H1 (cell line): ENCODE measurements around the gene FOXC2. TPM values are rescaled to one million over a fixed set of nuclear protein-coding genes. Genes with fewer than 3 reads are reported as not detected.
A peak's percentile ranks its signal among the peaks of the same experiment; 100 is the strongest.

Source experiments
- CTCF ChIA-PET: fragments of 300-600 bp; sonication (Branson Sonifier 250); formaldehyde crosslinking; loops from one replicate; lab custom pipeline; 2021; ENCODE audit not compliant: partially characterized antibody; lab: Charles Lee
- POLR2A ChIA-PET: fragments of 300-600 bp; sonication (Branson Sonifier 250); formaldehyde crosslinking; loops from one replicate; lab custom pipeline; 2021; ENCODE audit warnings: inconsistent platforms; ENCODE audit not compliant: partially characterized antibody; lab: Charles Lee
- DNase-seq, 2 experiments: peaks; one replicate each; pipeline versions ENCODE4 v3.0.0 to v3.0.0-alpha.2; 2010 to 2022; ENCODE audit warnings: low spot score in 2 of 2, low read depth in 1 of 2, mixed read lengths in 1 of 2
- FAIRE-seq: peaks from 2 replicates; lab custom pipeline; 2011; peaks lifted over from hg19 to GRCh38; lab: Jason Lieb, UNC
- H2AFZ ChIP-seq: 2 replicates; pipeline ENCODE4 v1.8.1; 2012; ENCODE audit warnings: low read length, inconsistent platforms
- H2AK5ac ChIP-seq: 2 replicates; pipeline ENCODE4 v1.6.1; 2013; ENCODE audit warnings: low read depth, low read length
- H2BK120ac ChIP-seq: replicated peaks from 2 replicates; pipeline ENCODE3; 2013; ENCODE audit warnings: low read depth, low read length, inconsistent platforms
- H2BK12ac ChIP-seq: 2 replicates; pipeline ENCODE4 v1.6.1; 2013; ENCODE audit warnings: low read depth, low read length
- H2BK15ac ChIP-seq: 2 replicates; pipeline ENCODE4 v1.6.1; 2013; ENCODE audit warnings: low read length
- H2BK20ac ChIP-seq: 2 replicates; pipeline ENCODE4 v1.6.1; 2013; ENCODE audit warnings: low read length
- H2BK5ac ChIP-seq: 2 replicates; pipeline ENCODE4 v1.6.1; 2013; ENCODE audit warnings: low read depth, low read length
- H3K14ac ChIP-seq: 2 replicates; pipeline ENCODE4 v1.6.1; 2013; ENCODE audit warnings: inconsistent platforms; ENCODE audit not compliant: insufficient read length
- H3K18ac ChIP-seq: 2 replicates; pipeline ENCODE4 v1.6.1; 2013; ENCODE audit warnings: low read length; ENCODE audit errors: extremely low read depth
- H3K23ac ChIP-seq: 2 replicates; pipeline ENCODE4 v1.6.1; 2013; ENCODE audit warnings: inconsistent platforms; ENCODE audit not compliant: insufficient read length
- H3K23me2 ChIP-seq: 2 replicates; pipeline ENCODE4 v1.6.1; 2013; ENCODE audit warnings: low read depth, low read length
- H3K27ac ChIP-seq: 2 replicates; pipeline ENCODE4 v1.6.1; 2011; ENCODE audit warnings: low read depth, low read length, inconsistent platforms
- H3K27me3 ChIP-seq, 4 experiments: replicated peaks in 1 of 4; 1 replicate in 1 of 4; 2 replicates in 3 of 4; pipeline versions ENCODE4 v1.6.1 to v1.8.1; 2011 to 2013; ENCODE audit warnings: low read length in 3 of 4, mild to moderate bottlenecking in 3 of 4, inconsistent platforms in 2 of 4, mixed read lengths in 2 of 4, moderate library complexity in 1 of 4; ENCODE audit not compliant: control insufficient read depth in 3 of 4, insufficient read depth in 3 of 4; ENCODE audit errors: extremely low read depth in 1 of 4
- H3K36me3 ChIP-seq, 4 experiments: 2 replicates each; pipeline versions ENCODE4 v1.6.1 to v1.8.1; 2011 to 2013; ENCODE audit warnings: mild to moderate bottlenecking in 4 of 4, low read length in 3 of 4, moderate library complexity in 2 of 4, control low read depth in 1 of 4, inconsistent platforms in 1 of 4; ENCODE audit not compliant: insufficient read depth in 4 of 4, control insufficient read depth in 2 of 4
- H3K4ac ChIP-seq: replicated peaks from 2 replicates; pipeline ENCODE3; 2013; ENCODE audit warnings: low read length, low read depth, mixed read lengths, inconsistent platforms; ENCODE audit not compliant: insufficient read length
- H3K4me1 ChIP-seq, 4 experiments: replicated peaks in 1 of 4; 1 replicate in 1 of 4; 2 replicates in 3 of 4; pipeline versions ENCODE4 v1.6.1 to v1.8.1; 2011 to 2013; ENCODE audit warnings: low read length in 3 of 4, inconsistent platforms in 2 of 4, mixed read lengths in 1 of 4; ENCODE audit not compliant: insufficient read depth in 4 of 4, control insufficient read depth in 3 of 4
- H3K4me2 ChIP-seq, 2 experiments: 2 replicates each; pipeline versions ENCODE4 v1.6.1 to v1.8.1; 2011 to 2013; ENCODE audit warnings: low read depth in 2 of 2, low read length in 2 of 2, control low read depth in 1 of 2, inconsistent platforms in 1 of 2, mild to moderate bottlenecking in 1 of 2; ENCODE audit not compliant: insufficient read depth in 1 of 2
- H3K4me3 ChIP-seq, 4 experiments: fragments of 200-600, 300-600 bp in 1 of 4; sonication (generic), shearing (Covaris generic), sonication (Bioruptor Twin) in 1 of 4; 2 replicates each; pipeline versions ENCODE4 v1.5.1 to v1.8.1; 2011 to 2016; ENCODE audit warnings: low read length in 4 of 4, low read depth in 3 of 4, control low read depth in 2 of 4, inconsistent platforms in 2 of 4, mild to moderate bottlenecking in 2 of 4, mixed read lengths in 1 of 4, moderate library complexity in 1 of 4; ENCODE audit not compliant: insufficient read depth in 2 of 4; ENCODE audit errors: extremely low read depth in 1 of 4
- H3K56ac ChIP-seq: replicated peaks from 2 replicates; pipeline ENCODE3; 2013; ENCODE audit warnings: low read depth, mild to moderate bottlenecking, mixed read lengths, low read length, inconsistent platforms; ENCODE audit not compliant: insufficient read length
- H3K79me1 ChIP-seq: 2 replicates; pipeline ENCODE4 v1.6.1; 2013; ENCODE audit warnings: low read depth, low read length, control low read depth
- H3K79me2 ChIP-seq, 2 experiments: 2 replicates each; pipeline versions ENCODE4 v1.6.1 to v1.8.1; 2012 to 2013; ENCODE audit warnings: low read length in 2 of 2, mild to moderate bottlenecking in 2 of 2, inconsistent platforms in 1 of 2; ENCODE audit not compliant: insufficient read depth in 2 of 2, control insufficient read depth in 1 of 2
- H3K9ac ChIP-seq, 4 experiments: replicated peaks in 1 of 4; 1 replicate in 1 of 4; 2 replicates in 3 of 4; pipeline versions ENCODE4 v1.6.1 to v1.8.1; 2011 to 2013; ENCODE audit warnings: low read depth in 3 of 4, low read length in 3 of 4, control low read depth in 2 of 4, mild to moderate bottlenecking in 2 of 4, moderate library complexity in 2 of 4, inconsistent platforms in 1 of 4; ENCODE audit errors: extremely low read depth in 1 of 4
- H3K9me3 ChIP-seq, 2 experiments: 2 replicates each; pipeline versions ENCODE4 v1.6.1 to v1.8.1; 2012 to 2013; ENCODE audit warnings: mild to moderate bottlenecking in 2 of 2, moderate library complexity in 2 of 2, control low read depth in 1 of 2, inconsistent platforms in 1 of 2, low read depth in 1 of 2, low read length in 1 of 2, mixed read lengths in 1 of 2; ENCODE audit not compliant: insufficient read depth in 2 of 2
- H4K20me1 ChIP-seq, 2 experiments: replicated peaks in 1 of 2; 2 replicates each; pipeline versions ENCODE3 to v1.8.1; 2011 to 2013; ENCODE audit warnings: inconsistent platforms in 2 of 2, low read length in 2 of 2, mild to moderate bottlenecking in 1 of 2; ENCODE audit not compliant: insufficient read depth in 2 of 2, control insufficient read depth in 1 of 2
- H4K5ac ChIP-seq: 2 replicates; pipeline ENCODE4 v1.6.1; 2013; ENCODE audit warnings: low read length, low read depth, mixed read lengths, inconsistent platforms; ENCODE audit not compliant: insufficient read length
- H4K8ac ChIP-seq: 2 replicates; pipeline ENCODE4 v1.8.0; 2013; ENCODE audit warnings: mild to moderate bottlenecking, moderate library complexity, low read length, inconsistent platforms; ENCODE audit not compliant: insufficient read depth; ENCODE audit errors: extremely low read depth
- H4K91ac ChIP-seq: replicated peaks from 2 replicates; pipeline ENCODE3; 2013; ENCODE audit warnings: low read length, mixed read lengths, inconsistent platforms; ENCODE audit not compliant: insufficient read length
- BCL11A ChIP-seq, 2 experiments: IDR thresholded peaks; one replicate each; pipeline ENCODE4 v1.6.1; 2011; ENCODE audit warnings: low read depth in 2 of 2, low read length in 2 of 2, mild to moderate bottlenecking in 2 of 2
- TAF7 ChIP-seq: optimal IDR thresholded peaks from 2 replicates; pipeline ENCODE3; 2011; ENCODE audit warnings: low read depth, mild to moderate bottlenecking, inconsistent platforms, low read length, moderate library complexity, borderline replicate concordance
- WGBS, 2 experiments: shearing (Covaris generic) in 1 of 2; methylation state at CpG; one replicate each; pipeline versions ENCODE4 v1.1.6 to v1.1.7; 2013 to 2015; ENCODE audit warnings: low lambda C conversion rate in 2 of 2, mixed read lengths in 2 of 2, inconsistent platforms in 1 of 2, low coverage in 1 of 2, missing lambda C conversion rate in 1 of 2; ENCODE audit not compliant: insufficient replicate concordance in 2 of 2, insufficient coverage in 1 of 2, insufficient read length in 1 of 2; ENCODE audit errors: extremely low coverage in 1 of 2, missing lambda C conversion rate in 1 of 2; 5-methylcytosine and 5-hydroxymethylcytosine counted together
- polyA plus RNA-seq, 7 experiments: library from polyadenylated mRNA; depleted of rRNA in 3 of 7; stranded (reverse) in 5 of 7; unstranded in 2 of 7; fragments of >200 nt in 5 of 7; fragments of 200-250 nt in 2 of 7; gene quantifications; 1 replicate in 5 of 7; 2 replicates in 1 of 7; 4 replicates in 1 of 7; pipeline versions ENCODE4 v1.2.1 to v1.2.3, GENCODE V29; 2011 to 2013; ENCODE audit warnings: missing spikeins in 2 of 7, mixed read lengths in 2 of 7
- total RNA-seq: library from RNA; stranded (reverse); fragmentation: NEBNext Ultra II Directional; extraction: Animal tissue kit (Norgen Biotek cat#: 25700); gene quantifications from 2 replicates; pipeline ENCODE4 v1.2.1, GENCODE V29; 2021

FOXC2 gene
- total and polyA plus RNA-seq, 2 of the 8 experiments (the other 6 are each of a cell fraction or from before 2014, with no cell fraction given), result 0.09 TPM; not detected in 1

GRCh38 chr16:86519007-86519648 lies 47.5 kb upstream of the FOXC2 start:
- Histone ChIP-seq H3K18ac (no peak overlapping the region), H2BK5ac (no peak overlapping the region), H3K79me2 (no peaks in the 10 kb centered on the region), H3K14ac (no peak overlapping the region), H3K27ac (no peak overlapping the region), H3K9ac (no peak overlapping the region), H2BK120ac (no peak overlapping the region), H2AFZ (no peak overlapping the region), H3K23me2 (no peaks in the 10 kb centered on the region; the same call in 1 of the 2 replicates), H3K79me1 (no peaks in the 10 kb centered on the region), H4K8ac (no peak overlapping the region; the same call in 1 of the 2 replicates), H3K4ac (no peak overlapping the region), H2BK15ac (no peak overlapping the region), H4K5ac (no peak overlapping the region), H2AK5ac (no peak overlapping the region), H4K20me1 (peaks cover 9% of the 10 kb centered on the region in 2 experiments), H3K23ac (no peak overlapping the region), H2BK12ac (peak overlapping the region; percentile 72; the same call in 1 of the 2 replicates), H3K36me3 (no peaks in the 10 kb centered on the region), H2BK20ac (no peak overlapping the region), H3K27me3 (peaks cover 45 to 62% (median 52%) of the 10 kb centered on the region in 4 experiments)
- ChIA-PET POLR2A (no interaction called here), CTCF (interaction anchor here (0.7 to 6.0 kb wide), 33 partner anchors 12 to 528 kb away, joined by 3 to 84 read pairs (median 7); no protein-coding TSS in a partner anchor)
- FAIRE-seq, result no peak
- TF ChIP-seq TAF7, result no peak
- TF ChIP-seq BCL11A (IDR thresholded peaks at IDR 0.05; ENCODE audit: low read depth in 2 of 2, low read length in 2 of 2), result no peak
- TF ChIP-seq, all 59 proteins: peak for 0
- Histone ChIP-seq H3K4me2 (no peak overlapping the region), H3K4me1 (peaks cover 3 to 9% (median 5%) of the 10 kb centered on the region in 4 experiments; a peak in 6 of 7 replicates), H3K9me3 (no peaks in the 10 kb centered on the region; a peak in 1 of 4 replicates), H3K4me3 (no peak overlapping the region), H3K56ac (no peak overlapping the region), H4K91ac (no peak overlapping the region)
- DNase-seq, result no peak
- WGBS, 2 experiments, result 89% methylated on average over 16 of the region's 16 CpGs; no CpG with 5 or more reads in 1 of the 2 experiments
